OCI-LY7 (cell line): ENCODE measurements around the gene AEN. TPM values are rescaled to one million over a fixed set of nuclear protein-coding genes. Genes with fewer than 3 reads are reported as not detected.
"Not testable (repeated sequence)": the region's sequence is repeated elsewhere in the genome, so short reads cannot be mapped to it uniquely, and the experiment has no call there.

Experiments used
- BruUV-seq: library from RNA; stranded (reverse); fragments of 400-500 nt; replicated peaks from 2 replicates; lab custom pipeline; 2021; lab: Mats Ljungman, UMichigan
- CTCF ChIA-PET: fragments of 300-600 bp; sonication (Branson Sonifier 250); formaldehyde crosslinking; loops from one replicate; lab custom pipeline; 2022; ENCODE audit warnings: antibody characterized with exemption; ENCODE audit not compliant: unreplicated experiment; lab: Charles Lee
- POLR2A ChIA-PET: fragments of 300-600 bp; sonication (Branson Sonifier 250); formaldehyde crosslinking; loops from one replicate; lab custom pipeline; 2022; ENCODE audit warnings: antibody characterized with exemption; lab: Charles Lee
- DNase-seq: peaks from one replicate; pipeline ENCODE4 v3.0.0-alpha.2; 2015; ENCODE audit warnings: low spot score
- H2AFZ ChIP-seq: fragments of 200-600 bp; sonication (generic), shearing (Covaris generic); 2 replicates; pipeline ENCODE4 v1.6.1; 2014; ENCODE audit warnings: mild to moderate bottlenecking, antibody characterized with exemption, low read length, moderate library complexity
- H3K27ac ChIP-seq: fragments of 200-600 bp; sonication (generic); 2 replicates; pipeline ENCODE4 v1.5.1; 2014; ENCODE audit warnings: mixed run types, low read depth, mild to moderate bottlenecking, moderate library complexity, low read length, inconsistent platforms; ENCODE audit not compliant: poor library complexity, severe bottlenecking
- H3K36me3 ChIP-seq: fragments of 200-600 bp; sonication (generic); 2 replicates; pipeline ENCODE4 v1.6.1; 2014; ENCODE audit warnings: mild to moderate bottlenecking, antibody characterized with exemption, low read length, moderate library complexity, mixed read lengths; ENCODE audit not compliant: insufficient read depth
- H3K4me1 ChIP-seq: fragments of 200-600 bp; sonication (generic); 2 replicates; pipeline ENCODE4 v1.5.1; 2014; ENCODE audit warnings: mild to moderate bottlenecking, low read length; ENCODE audit not compliant: insufficient read depth, poor library complexity, severe bottlenecking
- H3K4me2 ChIP-seq: fragments of 200-600 bp; sonication (generic); 2 replicates; pipeline ENCODE4 v1.6.1; 2014; ENCODE audit warnings: mild to moderate bottlenecking, low read length
- H3K4me3 ChIP-seq: fragments of 200-600 bp; sonication (generic); 2 replicates; pipeline ENCODE4 v1.5.1; 2014; ENCODE audit warnings: mild to moderate bottlenecking, low read depth, low read length; ENCODE audit not compliant: poor library complexity, severe bottlenecking
- H3K79me2 ChIP-seq: fragments of 200-600 bp; sonication (generic); 2 replicates; pipeline ENCODE4 v1.6.1; 2016; ENCODE audit warnings: low read depth, mild to moderate bottlenecking, low read length, moderate library complexity, mixed read lengths; ENCODE audit not compliant: insufficient read depth
- H3K9me2 ChIP-seq: fragments of 200-600 bp; sonication (generic); 2 replicates; pipeline ENCODE4 v1.6.1; 2016; ENCODE audit warnings: mild to moderate bottlenecking, low read length, mixed read lengths; ENCODE audit not compliant: insufficient read depth
- H3K9me3 ChIP-seq: fragments of 200-600 bp; sonication (generic); 2 replicates; pipeline ENCODE4 v1.6.1; 2014; ENCODE audit warnings: mild to moderate bottlenecking, mixed run types, low read length, mixed read lengths
- H4K20me1 ChIP-seq: fragments of 200-600 bp; sonication (generic); 2 replicates; pipeline ENCODE4 v1.6.1; 2014; ENCODE audit warnings: mild to moderate bottlenecking, antibody characterized with exemption, low read length, moderate library complexity, mixed read lengths; ENCODE audit not compliant: insufficient read depth
- EZH2phosphoT487 ChIP-seq: fragments of 200-600 bp; sonication (generic); IDR thresholded peaks from 2 replicates; pipeline ENCODE4 v1.6.1; 2018; ENCODE audit warnings: low read depth, borderline replicate concordance, mild to moderate bottlenecking, mixed run types, antibody characterized with exemption, low read length, moderate library complexity, mixed read lengths
- intact Hi-C: fragments of 100-400 bp; cut with micrococcal nuclease; formaldehyde crosslinking; loops from one replicate; pipeline ENCODE4 v1.10.0; 2022; ENCODE audit not compliant: unreplicated experiment
- total RNA-seq, 2 experiments: library from RNA; depleted of rRNA in 1 of 2; stranded (reverse); fragments of >200 nt in 1 of 2; shearing (Covaris generic) in 1 of 2; gene quantifications; 2 replicates each; pipeline ENCODE4 v1.2.3, GENCODE V29; 2014 to 2022
- TF ChIP-seq, protein P1 (sequence below): fragments of 200-600 bp; sonication (generic); conservative IDR thresholded peaks from 2 replicates; pipeline ENCODE4 v1.5.1; 2014; ENCODE audit warnings: mild to moderate bottlenecking, antibody characterized with exemption, low read length, moderate library complexity, mixed read lengths

The AEN gene
- total RNA-seq, 2 experiments from 2014 or later: 43.1 to 66.6 TPM

- Histone ChIP-seq H3K9me2 (no peaks in the 10 kb centered on the region), H3K4me2 (peak overlapping the region; percentile 72), H3K36me3 (peaks cover 56% of the 10 kb centered on the region), H3K27ac (peak overlapping the region; percentile 97), H3K9me3 (no peaks in the 10 kb centered on the region), H2AFZ (no peak overlapping the region), H3K79me2 (peaks cover 86% of the 10 kb centered on the region), H3K4me1 (peaks cover 90% of the 10 kb centered on the region), H4K20me1 (no peaks in the 10 kb centered on the region), H3K4me3 (peak overlapping the region; percentile 81)
- ChIA-PET CTCF (no interaction called here), POLR2A (interaction anchor here (0.6 to 0.7 kb wide), 3 partner anchors 27 to 446 kb away, joined by 3 to 5 read pairs (median 3); partner anchors contain the start of gene ABHD2)
- BruUV-seq: no TSS peak
- DNase-seq: peak; percentile 57
- TF ChIP-seq, protein P1, sequence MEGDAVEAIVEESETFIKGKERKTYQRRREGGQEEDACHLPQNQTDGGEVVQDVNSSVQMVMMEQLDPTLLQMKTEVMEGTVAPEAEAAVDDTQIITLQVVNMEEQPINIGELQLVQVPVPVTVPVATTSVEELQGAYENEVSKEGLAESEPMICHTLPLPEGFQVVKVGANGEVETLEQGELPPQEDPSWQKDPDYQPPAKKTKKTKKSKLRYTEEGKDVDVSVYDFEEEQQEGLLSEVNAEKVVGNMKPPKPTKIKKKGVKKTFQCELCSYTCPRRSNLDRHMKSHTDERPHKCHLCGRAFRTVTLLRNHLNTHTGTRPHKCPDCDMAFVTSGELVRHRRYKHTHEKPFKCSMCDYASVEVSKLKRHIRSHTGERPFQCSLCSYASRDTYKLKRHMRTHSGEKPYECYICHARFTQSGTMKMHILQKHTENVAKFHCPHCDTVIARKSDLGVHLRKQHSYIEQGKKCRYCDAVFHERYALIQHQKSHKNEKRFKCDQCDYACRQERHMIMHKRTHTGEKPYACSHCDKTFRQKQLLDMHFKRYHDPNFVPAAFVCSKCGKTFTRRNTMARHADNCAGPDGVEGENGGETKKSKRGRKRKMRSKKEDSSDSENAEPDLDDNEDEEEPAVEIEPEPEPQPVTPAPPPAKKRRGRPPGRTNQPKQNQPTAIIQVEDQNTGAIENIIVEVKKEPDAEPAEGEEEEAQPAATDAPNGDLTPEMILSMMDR: no peak
- no peak for TF ChIP-seq EZH2phosphoT487
- intact Hi-C loops: no loop called here
Observed at GRCh38 chr15:88641959-88642452, 20.9 kb downstream of the AEN start.

DNA sequence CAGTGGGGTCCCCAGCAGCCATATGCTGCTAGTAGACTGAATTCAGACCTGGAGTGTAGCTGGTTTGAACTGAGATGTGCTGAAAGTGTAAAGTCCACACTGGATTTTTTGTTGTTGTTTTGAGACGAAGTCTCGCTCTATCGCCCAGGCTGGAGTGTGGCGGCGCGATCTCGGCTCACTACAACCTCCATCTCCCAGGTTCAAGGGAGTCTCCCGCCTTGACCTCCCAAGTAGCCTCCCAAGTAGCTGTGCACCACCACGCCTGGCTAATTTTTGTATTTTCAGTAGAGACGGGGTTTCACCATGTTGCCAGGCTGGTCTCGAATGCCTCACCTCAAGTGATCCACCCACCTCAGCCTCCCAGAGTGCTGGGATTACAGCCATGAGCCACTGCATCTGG lies 21.4 kb downstream of the AEN start:
- H3K9me3 ChIP-seq, H2AFZ ChIP-seq, BruUV-seq, H3K9me2 ChIP-seq, CTCF ChIA-PET, intact Hi-C loops, H4K20me1 ChIP-seq: not testable (repeated sequence)
- POLR2A ChIA-PET: interaction anchor here (0.6 kb wide), 1 partner anchor 27 kb away, joined by 3 read pairs; no protein-coding TSS in a partner anchor
- Histone ChIP-seq H3K27ac (peak overlapping the region; percentile 97), H3K36me3 (peaks cover 56% of the 10 kb centered on the region), H3K4me3 (peak overlapping the region; percentile 81), H3K79me2 (peaks cover 81% of the 10 kb centered on the region), H3K4me2 (peak overlapping the region; percentile 72), H3K4me1 (peaks cover 90% of the 10 kb centered on the region)
- DNase-seq: peak; percentile 20

- H3K79me2 ChIP-seq: peaks cover 74% of the 10 kb centered on the region
- no peak overlapping the region for H2AFZ ChIP-seq
- ChIA-PET POLR2A (interaction anchor here (0.7 to 2.4 kb wide), 4 partner anchors 9 to 487 kb away, joined by 3 to 11 read pairs (median 4); no protein-coding TSS in a partner anchor), CTCF (no interaction called here)
- BruUV-seq: no TSS peak
- H3K27ac ChIP-seq: peak overlapping the region; percentile 97
- DNase-seq: peak; percentile 40
- peak overlapping the region; percentile 92 for H3K4me2 ChIP-seq
- no peaks in the 10 kb centered on the region for H3K9me2 ChIP-seq
- peak overlapping the region; percentile 69 for H3K4me3 ChIP-seq
- peaks cover 100% of the 10 kb centered on the region for H3K4me1 ChIP-seq
- intact Hi-C loops: no loop called here
- peaks cover 3% of the 10 kb centered on the region; the same call in 1 of the 2 replicates for H4K20me1 ChIP-seq
- TF ChIP-seq, protein P1: no peak
- TF ChIP-seq EZH2phosphoT487: no peak
- no peaks in the 10 kb centered on the region for H3K9me3 ChIP-seq
- H3K36me3 ChIP-seq: peaks cover 71% of the 10 kb centered on the region
Observed at GRCh38 chr15:88644741-88645140, 23.6 kb downstream of the AEN start.
